CD14-positive monocyte (primary cell): ENCODE measurements around the gene EEA1. TPM values are rescaled to one million over a fixed set of nuclear protein-coding genes. Genes with fewer than 3 reads are reported as not detected.

ENCODE experiments used
- DNase-seq, 3 donors: peaks; one replicate each; pipeline ENCODE4 v3.0.0-alpha.2; 2011 to 2022
- H2AFZ ChIP-seq: 2 replicates; pipeline ENCODE4 v1.6.0; 2012; ENCODE audit warnings: mild to moderate bottlenecking, low read depth, low read length, inconsistent platforms; ENCODE audit not compliant: insufficient read depth, poor library complexity, severe bottlenecking
- H3K27ac ChIP-seq, 2 donors: 1 replicate in 1 of 2; 2 replicates in 1 of 2; pipeline ENCODE4 v1.5.1; 2012 to 2013; ENCODE audit warnings: low read length in 2 of 2, control low read depth in 1 of 2, inconsistent platforms in 1 of 2, low read depth in 1 of 2, mild to moderate bottlenecking in 1 of 2
- H3K27me3 ChIP-seq, 2 donors: one replicate each; pipeline versions ENCODE4 v1.6.0 to v1.6.1; 2011 to 2013; ENCODE audit warnings: low read length in 2 of 2; ENCODE audit not compliant: control insufficient read depth in 2 of 2, insufficient read depth in 2 of 2
- H3K36me3 ChIP-seq, 2 donors: replicated peaks in 1 of 2; 1 replicate in 1 of 2; 2 replicates in 1 of 2; pipeline versions ENCODE4 v1.5.1 to v1.6.1; 2012 to 2013; ENCODE audit warnings: low read length in 2 of 2, control low read depth in 1 of 2, inconsistent platforms in 1 of 2, mild to moderate bottlenecking in 1 of 2; ENCODE audit not compliant: insufficient read depth in 2 of 2, control insufficient read depth in 1 of 2
- H3K4me1 ChIP-seq, 2 donors: 1 replicate in 1 of 2; 2 replicates in 1 of 2; pipeline versions ENCODE4 v1.5.1 to v1.6.1; 2012 to 2013; ENCODE audit warnings: low read length in 2 of 2, control low read depth in 1 of 2, inconsistent platforms in 1 of 2, mild to moderate bottlenecking in 1 of 2, moderate library complexity in 1 of 2; ENCODE audit not compliant: insufficient read depth in 2 of 2, control insufficient read depth in 1 of 2
- H3K4me2 ChIP-seq: replicated peaks from 2 replicates; pipeline ENCODE3; 2012; ENCODE audit warnings: low read length, moderate library complexity, mild to moderate bottlenecking; ENCODE audit not compliant: poor library complexity, severe bottlenecking; ENCODE audit errors: extremely low read depth
- H3K4me3 ChIP-seq, 3 experiments: fragments of 200-600 bp in 1 of 3; sonication (generic) in 1 of 3; replicated peaks in 1 of 3; 1 replicate in 2 of 3; 2 replicates in 1 of 3; pipeline ENCODE4 v1.5.1; 2011 to 2013; ENCODE audit warnings: low read length in 3 of 3, mild to moderate bottlenecking in 3 of 3, control low read depth in 2 of 3, low read depth in 2 of 3, inconsistent platforms in 1 of 3, moderate library complexity in 1 of 3
- H3K79me2 ChIP-seq: 2 replicates; pipeline ENCODE4 v1.6.0; 2012; ENCODE audit warnings: mild to moderate bottlenecking, control low read depth, inconsistent platforms, low read length, moderate library complexity; ENCODE audit not compliant: insufficient read depth
- H3K9ac ChIP-seq: 2 replicates; pipeline ENCODE4 v1.6.0; 2017; ENCODE audit warnings: low read length, mild to moderate bottlenecking; ENCODE audit not compliant: insufficient read depth, poor library complexity, severe bottlenecking
- H3K9me3 ChIP-seq, 2 donors: replicated peaks in 1 of 2; 1 replicate in 1 of 2; 2 replicates in 1 of 2; pipeline versions ENCODE4 v1.5.1 to v1.6.1; 2012 to 2013; ENCODE audit warnings: low read length in 2 of 2, control low read depth in 1 of 2; ENCODE audit not compliant: control insufficient read depth in 1 of 2, insufficient read depth in 1 of 2
- H4K20me1 ChIP-seq: 2 replicates; pipeline ENCODE4 v1.6.0; 2012; ENCODE audit warnings: mild to moderate bottlenecking, low read length, control low read depth, moderate library complexity; ENCODE audit not compliant: insufficient read depth
- H3K27ac Mint-ChIP-seq, 7 donors: one replicate each; pipeline ENCODE4 v1.8.0; 2020; ENCODE audit warnings: mild to moderate bottlenecking in 7 of 7, mixed read lengths in 7 of 7, moderate library complexity in 6 of 7, inconsistent platforms in 2 of 7
- H3K27me3 Mint-ChIP-seq, 3 donors: one replicate each; pipeline ENCODE4 v1.8.0; 2021 to 2022; ENCODE audit warnings: low read depth in 3 of 3, mild to moderate bottlenecking in 3 of 3, mixed read lengths in 3 of 3, moderate library complexity in 3 of 3, inconsistent platforms in 1 of 3
- H3K36me3 Mint-ChIP-seq, 2 donors: one replicate each; pipeline ENCODE4 v1.8.0; 2020; ENCODE audit warnings: mixed read lengths in 2 of 2, inconsistent platforms in 1 of 2, mild to moderate bottlenecking in 1 of 2
- H3K4me1 Mint-ChIP-seq: one replicate; pipeline ENCODE4 v1.8.0; 2020; ENCODE audit warnings: mild to moderate bottlenecking, mixed read lengths
- H3K4me3 Mint-ChIP-seq, 2 donors: one replicate each; pipeline ENCODE4 v1.8.0; 2020; ENCODE audit warnings: mild to moderate bottlenecking in 2 of 2, mixed read lengths in 2 of 2, moderate library complexity in 1 of 2
- H3K9me3 Mint-ChIP-seq, 7 donors: one replicate each; pipeline ENCODE4 v1.8.0; 2020 to 2022; ENCODE audit warnings: mixed read lengths in 7 of 7, mild to moderate bottlenecking in 6 of 7, moderate library complexity in 6 of 7, inconsistent platforms in 2 of 7
- WGBS: methylation state at CpG from one replicate; pipeline ENCODE4 v1.1.5; 2013; ENCODE audit warnings: missing lambda C conversion rate; ENCODE audit not compliant: insufficient coverage; 5-methylcytosine and 5-hydroxymethylcytosine counted together
- intact Hi-C, 2 donors: fragments of 100-400 bp; cut with micrococcal nuclease; formaldehyde crosslinking; loops; one replicate each; pipeline versions ENCODE4 v1.15.0 to v1.15.1; 2023
- polyA plus RNA-seq, 3 donors: library from polyadenylated mRNA; depleted of rRNA in 1 of 3; unstranded in 2 of 3; stranded (reverse) in 1 of 3; fragments of 300-500 nt in 2 of 3; fragments of >200 nt in 1 of 3; fragmentation: Illumina TruSeq in 2 of 3; gene quantifications; 1 replicate in 2 of 3; 2 replicates in 1 of 3; pipeline ENCODE4 v1.2.3, GENCODE V29; 2012 to 2021
- TF ChIP-seq, protein P1 (sequence below): fragments of 200-600 bp; IDR thresholded peaks from one replicate; pipeline ENCODE4 v1.8.0; 2022; ENCODE audit warnings: antibody characterized with exemption, mild to moderate bottlenecking

The EEA1 gene
- polyA plus RNA-seq, 3 donors: 3.0 to 10.7 (median 3.6) TPM

DNA sequence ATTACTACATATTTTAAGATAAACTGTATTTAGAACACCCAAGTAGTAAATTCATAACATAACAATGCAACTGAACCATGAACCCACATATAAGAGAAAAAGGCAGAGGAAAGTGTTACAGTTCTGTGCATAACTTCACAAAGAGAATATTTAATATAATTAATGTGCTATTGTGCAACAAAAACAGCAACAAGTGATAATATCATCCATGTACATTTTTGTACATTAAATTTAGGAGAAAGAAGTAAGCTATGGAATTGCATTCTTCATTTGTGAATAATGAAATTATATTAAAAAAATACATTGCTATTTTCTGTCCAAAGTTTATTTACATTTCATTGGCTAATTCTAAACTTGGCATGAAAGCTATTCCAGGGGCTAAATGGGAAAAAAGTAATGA, 153.7 kb downstream of the EEA1 start:
- no peak overlapping the region for H3K27ac Mint-ChIP-seq

DNA sequence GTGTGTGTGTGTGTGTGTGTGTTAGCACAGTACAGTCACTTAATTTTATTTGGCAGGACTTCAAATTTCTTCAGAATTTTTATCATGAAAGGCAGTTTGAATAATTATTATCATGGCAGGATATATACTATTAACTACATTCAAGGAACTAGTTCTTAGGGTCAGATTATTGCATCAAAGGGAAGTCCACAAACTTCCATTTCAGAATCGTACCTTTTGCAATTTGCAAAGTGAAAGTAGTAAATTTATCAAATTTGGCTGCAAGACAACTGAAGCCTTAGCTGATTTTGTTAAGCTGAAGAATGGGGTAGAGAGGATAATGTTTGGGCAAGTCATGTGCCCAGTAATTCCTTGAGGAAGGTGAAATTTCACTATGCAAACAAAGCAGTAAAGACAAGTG, 158.1 kb downstream of the EEA1 start:
- Histone ChIP-seq H3K36me3 (peaks cover 5 to 13% of the 10 kb centered on the region in 2 donors), H3K9me3 (no peaks in the 10 kb centered on the region), H3K9ac (no peak overlapping the region), H2AFZ (no peak overlapping the region), H3K4me2 (peak overlapping the region; percentile 65), H3K4me3 (peak overlapping the region in 1 of 3 experiments; percentile 60), H4K20me1 (no peaks in the 10 kb centered on the region), H3K27ac (peak overlapping the region in 1 of 2 donors; percentile 49), H3K79me2 (no peaks in the 10 kb centered on the region), H3K27me3 (no peaks in the 10 kb centered on the region), H3K4me1 (peaks cover 39 to 42% of the 10 kb centered on the region in 2 donors)
- no peaks in the 10 kb centered on the region for H3K9me3 Mint-ChIP-seq
- peak overlapping the region in 5 of 7 donors; percentile 29 to 78 (median 35) for H3K27ac Mint-ChIP-seq
- peak overlapping the region; percentile 4 to 64 for H3K4me3 Mint-ChIP-seq
- WGBS: no CpG with 5 or more reads among the region's 1 CpG
- H3K4me1 Mint-ChIP-seq: peaks cover 47% of the 10 kb centered on the region
- H3K27me3 Mint-ChIP-seq: no peaks in the 10 kb centered on the region
- intact Hi-C loops: no loop called here
- DNase-seq: peak in 1 of 3 donors; percentile 24
- H3K36me3 Mint-ChIP-seq: peaks cover 11 to 14% of the 10 kb centered on the region in 2 donors
- TF ChIP-seq, protein P1, sequence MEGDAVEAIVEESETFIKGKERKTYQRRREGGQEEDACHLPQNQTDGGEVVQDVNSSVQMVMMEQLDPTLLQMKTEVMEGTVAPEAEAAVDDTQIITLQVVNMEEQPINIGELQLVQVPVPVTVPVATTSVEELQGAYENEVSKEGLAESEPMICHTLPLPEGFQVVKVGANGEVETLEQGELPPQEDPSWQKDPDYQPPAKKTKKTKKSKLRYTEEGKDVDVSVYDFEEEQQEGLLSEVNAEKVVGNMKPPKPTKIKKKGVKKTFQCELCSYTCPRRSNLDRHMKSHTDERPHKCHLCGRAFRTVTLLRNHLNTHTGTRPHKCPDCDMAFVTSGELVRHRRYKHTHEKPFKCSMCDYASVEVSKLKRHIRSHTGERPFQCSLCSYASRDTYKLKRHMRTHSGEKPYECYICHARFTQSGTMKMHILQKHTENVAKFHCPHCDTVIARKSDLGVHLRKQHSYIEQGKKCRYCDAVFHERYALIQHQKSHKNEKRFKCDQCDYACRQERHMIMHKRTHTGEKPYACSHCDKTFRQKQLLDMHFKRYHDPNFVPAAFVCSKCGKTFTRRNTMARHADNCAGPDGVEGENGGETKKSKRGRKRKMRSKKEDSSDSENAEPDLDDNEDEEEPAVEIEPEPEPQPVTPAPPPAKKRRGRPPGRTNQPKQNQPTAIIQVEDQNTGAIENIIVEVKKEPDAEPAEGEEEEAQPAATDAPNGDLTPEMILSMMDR: no peak

More for the DNA sequence above, 153.7 kb downstream of the EEA1 start:
- Histone ChIP-seq H4K20me1 (no peaks in the 10 kb centered on the region), H3K27me3 (no peaks in the 10 kb centered on the region), H3K4me1 (peaks cover 15 to 28% of the 10 kb centered on the region in 2 donors), H3K36me3 (peaks cover 26 to 44% of the 10 kb centered on the region in 2 donors), H2AFZ (no peak overlapping the region), H3K79me2 (no peaks in the 10 kb centered on the region), H3K4me3 (no peak overlapping the region), H3K9ac (no peak overlapping the region), H3K27ac (no peak overlapping the region), H3K4me2 (no peak overlapping the region), H3K9me3 (no peaks in the 10 kb centered on the region)
- H3K27me3 Mint-ChIP-seq: no peaks in the 10 kb centered on the region
- no peaks in the 10 kb centered on the region for H3K9me3 Mint-ChIP-seq
- TF ChIP-seq, protein P1: no peak
- no peak overlapping the region for H3K4me3 Mint-ChIP-seq
- intact Hi-C loops: no loop called here
- no peak for DNase-seq
- H3K4me1 Mint-ChIP-seq: peaks cover 24% of the 10 kb centered on the region
- H3K36me3 Mint-ChIP-seq: peaks cover 36 to 43% of the 10 kb centered on the region in 2 donors
